ENCODE data around the gene STRADA. TPM values are rescaled to one million over a fixed set of nuclear protein-coding genes. Genes with fewer than 3 reads are reported as not detected.

The STRADA gene
- total and polyA plus RNA-seq, 2 donors (not counting 3 experiments of a cell fraction or from before 2014, with no cell fraction given) = 47.0 to 53.6 TPM

GRCh38 chr17:63700528-63701455 is 40.8 kb downstream of the STRADA start:
- Histone ChIP-seq H3K79me2 (ENCODE audit: control insufficient read depth, insufficient read depth, low read length) (peaks cover 9% of the 10 kb centered on the region), H3K4me1 (ENCODE audit: control insufficient read depth, extremely low read depth, insufficient read depth, low read length) (peaks cover 22% of the 10 kb centered on the region), H3K27me3 (ENCODE audit: control insufficient read depth in 2 of 2, insufficient read depth in 2 of 2, low read length in 2 of 2) (no peaks in the 10 kb centered on the region), H3K27ac (ENCODE audit: insufficient read depth, low read depth, low read length) (peak overlapping the region; percentile 77), H3K9ac (replicated peaks; ENCODE audit: extremely low read depth, insufficient read depth, low read length) (peak overlapping the region; percentile 69), H3K4me2 (ENCODE audit: insufficient read depth, low read length) (peak overlapping the region; percentile 40), H4K20me1 (replicated peaks; ENCODE audit: control insufficient read depth, extremely low read depth, insufficient read depth, low read length) (no peaks in the 10 kb centered on the region), H3K36me3 (ENCODE audit: control insufficient read depth in 2 of 2, extremely low read depth in 1 of 2, insufficient read depth in 2 of 2, low read length in 2 of 2) (peaks cover 0 to 8% of the 10 kb centered on the region in 2 experiments), H3K9me1 (replicated peaks; ENCODE audit: control insufficient read depth, extremely low read depth, insufficient read depth, low read length) (no peaks in the 10 kb centered on the region), H2AFZ (ENCODE audit: low read depth, low read length) (peak overlapping the region; percentile 71), H3K4me3 (replicated peaks in 1 of 3; ENCODE audit: insufficient read depth in 1 of 3, low read depth in 1 of 3, low read length in 3 of 3) (peak overlapping the region in 2 of 3 experiments; percentile 23 to 61), H3K9me3 (replicated peaks; ENCODE audit: control insufficient read depth, insufficient read depth, low read length) (no peaks in the 10 kb centered on the region)
- ChIA-PET CTCF (interaction anchor here (0.8 to 2.6 kb wide), 6 partner anchors 10 to 42 kb away, joined by 3 to 12 read pairs (median 4); no protein-coding TSS in a partner anchor), POLR2A (interaction anchor here (0.7 kb wide), 1 partner anchor 12 kb away, joined by 4 read pairs; no protein-coding TSS in a partner anchor)
- TF ChIP-seq GATA2 (IDR thresholded peaks at IDR 0.05; ENCODE audit: insufficient read depth, insufficient read length, low read depth, low read length) = no peak
- peak; percentile 28 for TF ChIP-seq MAX (IDR thresholded peaks at IDR 0.05; ENCODE audit: insufficient read depth, insufficient read length)
- TF ChIP-seq JUN (IDR thresholded peaks at IDR 0.05; ENCODE audit: borderline replicate concordance, insufficient read depth, insufficient read length, low read depth) = no peak
- TF ChIP-seq POLR2AphosphoS5 (IDR thresholded peaks at IDR 0.05; ENCODE audit: insufficient read depth, low read depth, low read length) = no peak
- TF ChIP-seq CTCF (IDR thresholded peaks at IDR 0.05; ENCODE audit: extremely low read depth in 1 of 2, insufficient read depth in 1 of 2, low read depth in 1 of 2, low read length in 2 of 2) = peak; percentile 15 to 16
- TF ChIP-seq EZH2 (IDR thresholded peaks at IDR 0.05; ENCODE audit: borderline replicate concordance, low read depth, low read length, severe bottlenecking) = no peak
- TF ChIP-seq MYC (IDR thresholded peaks at IDR 0.05; ENCODE audit: low read depth, low read length) = no peak
- TF ChIP-seq POLR2A (IDR thresholded peaks at IDR 0.05; ENCODE audit: low read depth, low read length) = peak; percentile 10
- TF ChIP-seq FOS (IDR thresholded peaks at IDR 0.05; ENCODE audit: borderline replicate concordance, insufficient read depth, low read length) = no peak
- intact Hi-C loops (cut with micrococcal nuclease) = loop anchor here (1.0 kb wide), 2 partner anchors 41 to 73 kb away; partner anchors contain the start of genes CCDC47 and STRADA
- FAIRE-seq = peak; percentile 70
- peak; percentile 63 for DNase-seq (ENCODE audit: low read depth, low spot score)
- TSS peak; percentile 3 for BruUV-seq (replicated peaks)
- dilution Hi-C loops (cut with MboI; ENCODE audit: extremely low pct_ligation_motif_present, low sequenced_read_pairs) = no loop called here

Data from endothelial cell of umbilical vein (primary cell).